OCI-LY7 (cell line): ENCODE results near the gene STK16.

ENCODE experiments used
- EZH2phosphoT487 ChIP-seq: fragments of 200-600 bp; sonication (generic); IDR thresholded peaks from 2 replicates; pipeline ENCODE4 v1.6.1; 2018; ENCODE audit warnings: low read depth, borderline replicate concordance, mild to moderate bottlenecking, mixed run types, antibody characterized with exemption, low read length, moderate library complexity, mixed read lengths
- TF ChIP-seq, protein P1 (sequence below): fragments of 200-600 bp; sonication (generic); conservative IDR thresholded peaks from 2 replicates; pipeline ENCODE4 v1.5.1; 2014; ENCODE audit warnings: mild to moderate bottlenecking, antibody characterized with exemption, low read length, moderate library complexity, mixed read lengths

DNA sequence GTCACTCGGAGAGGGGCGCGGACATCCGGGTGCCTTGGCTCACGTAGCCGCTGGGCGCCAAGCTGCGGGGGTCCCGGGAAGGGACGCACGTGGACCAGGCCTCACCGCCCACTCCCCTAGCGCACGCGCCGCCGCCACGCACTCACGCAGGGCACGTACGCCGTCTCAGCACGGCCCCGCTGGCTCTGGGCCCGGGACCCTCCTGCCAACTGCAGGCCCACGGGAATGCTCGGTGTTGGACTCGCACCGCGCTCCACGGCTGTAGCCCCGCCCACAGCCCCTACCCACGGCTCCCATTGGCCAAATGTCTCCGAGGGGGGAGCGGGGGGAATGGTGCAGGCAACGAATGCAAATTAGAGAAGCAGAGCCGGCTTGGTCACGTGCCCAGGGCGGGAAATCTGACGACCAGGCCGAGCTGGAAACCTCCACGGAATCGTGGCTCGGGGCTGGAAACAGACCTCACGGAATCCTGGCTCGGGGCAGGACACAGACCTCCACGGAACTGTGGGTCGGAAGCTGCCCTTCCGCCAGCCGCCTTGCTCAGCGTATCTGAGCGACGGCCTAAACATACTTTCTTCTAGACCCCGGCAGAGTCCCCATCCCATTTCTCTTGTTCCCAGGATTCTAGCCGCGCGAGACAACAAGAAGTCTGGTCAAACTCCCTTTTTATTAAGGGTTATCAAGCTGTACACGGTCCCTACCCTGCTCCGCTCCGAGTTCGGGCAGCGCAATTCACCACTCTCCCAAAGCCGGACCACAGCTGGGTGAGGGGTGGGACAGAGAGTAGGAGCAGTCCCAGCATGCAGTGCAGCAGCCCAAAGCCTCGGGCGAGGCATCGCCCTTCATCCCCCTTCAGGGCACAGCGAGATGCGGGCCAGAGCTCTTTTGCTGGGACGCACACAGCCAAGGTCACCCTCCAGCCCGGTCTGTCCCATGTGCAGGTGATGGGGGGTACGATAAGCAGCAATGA, 26.3 kb upstream of the STK16 start, which contains the start of gene ABCB6:
- TF ChIP-seq, protein P1, sequence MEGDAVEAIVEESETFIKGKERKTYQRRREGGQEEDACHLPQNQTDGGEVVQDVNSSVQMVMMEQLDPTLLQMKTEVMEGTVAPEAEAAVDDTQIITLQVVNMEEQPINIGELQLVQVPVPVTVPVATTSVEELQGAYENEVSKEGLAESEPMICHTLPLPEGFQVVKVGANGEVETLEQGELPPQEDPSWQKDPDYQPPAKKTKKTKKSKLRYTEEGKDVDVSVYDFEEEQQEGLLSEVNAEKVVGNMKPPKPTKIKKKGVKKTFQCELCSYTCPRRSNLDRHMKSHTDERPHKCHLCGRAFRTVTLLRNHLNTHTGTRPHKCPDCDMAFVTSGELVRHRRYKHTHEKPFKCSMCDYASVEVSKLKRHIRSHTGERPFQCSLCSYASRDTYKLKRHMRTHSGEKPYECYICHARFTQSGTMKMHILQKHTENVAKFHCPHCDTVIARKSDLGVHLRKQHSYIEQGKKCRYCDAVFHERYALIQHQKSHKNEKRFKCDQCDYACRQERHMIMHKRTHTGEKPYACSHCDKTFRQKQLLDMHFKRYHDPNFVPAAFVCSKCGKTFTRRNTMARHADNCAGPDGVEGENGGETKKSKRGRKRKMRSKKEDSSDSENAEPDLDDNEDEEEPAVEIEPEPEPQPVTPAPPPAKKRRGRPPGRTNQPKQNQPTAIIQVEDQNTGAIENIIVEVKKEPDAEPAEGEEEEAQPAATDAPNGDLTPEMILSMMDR, result no peak
- no peak for TF ChIP-seq EZH2phosphoT487
